K562 (cell line): ENCODE measurements around the gene TSPAN18. TPM values are rescaled to one million over a fixed set of nuclear protein-coding genes. Genes with fewer than 3 reads are reported as not detected.

Experiments used
- ATAC-seq: fragments of 200-7000 bp; cut with Tn5 transposase; 3 replicates; pipeline ENCODE4 v1.9.1; 2020; ENCODE audit warnings: moderate library complexity
- BruUV-seq: library from RNA; stranded (reverse); fragments of 400-500 nt; replicated peaks from 2 replicates; lab custom pipeline; 2021; lab: Mats Ljungman, UMichigan
- CTCF ChIA-PET: fragments of 300-600 bp; formaldehyde crosslinking; extraction: SDS; loops from one replicate; lab custom pipeline; 2021; ENCODE audit warnings: low intra/inter-chr PET ratio; lab: Yijun Ruan, JAX
- POLR2A ChIA-PET: fragments of 300-600, 350-650 bp; sonication (Branson Sonifier 250); formaldehyde crosslinking; extraction: SDS; loops from one replicate; lab custom pipeline; 2021; ENCODE audit warnings: antibody characterized with exemption, inconsistent platforms; lab: Yijun Ruan, JAX
- DNase-seq, 4 experiments: peaks; one replicate each; pipeline versions ENCODE4 v3.0.0 to v3.0.0-alpha.2; 2011 to 2018; ENCODE audit warnings: low spot score in 3 of 4, mixed read lengths in 3 of 4; ENCODE audit errors: extremely low read depth in 1 of 4
- FAIRE-seq: peaks from 2 replicates; lab custom pipeline; 2011; peaks lifted over from hg19 to GRCh38; lab: Jason Lieb, UNC
- H2AFZ ChIP-seq: 2 replicates; pipeline ENCODE4 v1.6.0; 2011; ENCODE audit warnings: low read depth, low read length, control low read depth, inconsistent platforms
- H3K27ac ChIP-seq: fragments of 200-600 bp; 3 replicates; pipeline ENCODE4 v1.8.0; 2011; ENCODE audit warnings: low read depth, mild to moderate bottlenecking, control low read depth, inconsistent platforms, low read length, moderate library complexity, mixed read lengths; ENCODE audit errors: extremely low read depth
- H3K27me3 ChIP-seq, 2 experiments: fragments of 300-600 bp in 1 of 2; 2 replicates in 1 of 2; 3 replicates in 1 of 2; pipeline versions ENCODE4 v1.6.0 to v1.8.0; 2011; ENCODE audit warnings: inconsistent platforms in 2 of 2, low read length in 2 of 2, mild to moderate bottlenecking in 1 of 2, mixed read lengths in 1 of 2, moderate library complexity in 1 of 2; ENCODE audit not compliant: control insufficient read depth in 2 of 2, insufficient read depth in 2 of 2
- H3K36me3 ChIP-seq: fragments of 300-600 bp; 3 replicates; pipeline ENCODE4 v1.8.0; 2011; ENCODE audit warnings: mild to moderate bottlenecking, low read length, inconsistent platforms; ENCODE audit not compliant: control insufficient read depth, insufficient read depth
- H3K4me1 ChIP-seq, 2 experiments: fragments of 200-600 bp in 1 of 2; replicated peaks in 1 of 2; 2 replicates in 1 of 2; 3 replicates in 1 of 2; pipeline versions ENCODE4 v1.5.1 to v1.8.0; 2011; ENCODE audit warnings: inconsistent platforms in 2 of 2, low read length in 2 of 2, mild to moderate bottlenecking in 1 of 2, mixed read lengths in 1 of 2, moderate library complexity in 1 of 2; ENCODE audit not compliant: control insufficient read depth in 2 of 2, insufficient read depth in 2 of 2
- H3K4me2 ChIP-seq: 2 replicates; pipeline ENCODE4 v1.6.1; 2011; ENCODE audit warnings: low read length, control low read depth, inconsistent platforms, mixed read lengths; ENCODE audit not compliant: insufficient read depth
- H3K4me3 ChIP-seq: fragments of 200-600 bp; sonication (generic), shearing (Covaris generic); 2 replicates; pipeline ENCODE4 v1.5.1; 2016; ENCODE audit warnings: control low read depth, inconsistent platforms
- H3K79me2 ChIP-seq: fragments of 200-600 bp; 3 replicates; pipeline ENCODE4 v1.8.0; 2011; ENCODE audit warnings: low read length, inconsistent platforms; ENCODE audit not compliant: control insufficient read depth, insufficient read depth
- H3K9ac ChIP-seq, 2 experiments: 2 replicates each; pipeline versions ENCODE4 v1.6.0 to v1.6.1; 2011; ENCODE audit warnings: low read depth in 2 of 2, low read length in 2 of 2, control low read depth in 1 of 2, inconsistent platforms in 1 of 2, mild to moderate bottlenecking in 1 of 2, mixed read lengths in 1 of 2; ENCODE audit not compliant: insufficient read depth in 1 of 2
- H3K9me1 ChIP-seq: one replicate; pipeline ENCODE4 v1.6.0; 2011; ENCODE audit warnings: inconsistent platforms, mild to moderate bottlenecking, low read length, moderate library complexity; ENCODE audit not compliant: control insufficient read depth, insufficient read depth
- H3K9me3 ChIP-seq: replicated peaks from 2 replicates; pipeline ENCODE4 v1.5.1; 2011; ENCODE audit warnings: low read depth, low read length, inconsistent platforms; ENCODE audit not compliant: control insufficient read depth, insufficient read depth
- H4K20me1 ChIP-seq: replicated peaks from 2 replicates; pipeline ENCODE4 v1.6.1; 2011; ENCODE audit warnings: low read length, inconsistent platforms, mixed read lengths; ENCODE audit not compliant: control insufficient read depth, insufficient read depth
- ARID2 ChIP-seq: fragments of 450-650 bp; IDR thresholded peaks from 2 replicates; pipeline ENCODE4 v1.6.1; 2017; ENCODE audit warnings: antibody characterized with exemption, mild to moderate bottlenecking
- ELF1 ChIP-seq: fragments of 200-800 bp; sonication (Bioruptor generic); IDR thresholded peaks from 2 replicates; pipeline ENCODE4 v1.6.1; 2016; ENCODE audit warnings: missing genetic modification characterization, missing compliant biosample characterization
- ETS2 ChIP-seq: IDR thresholded peaks from 2 replicates; pipeline ENCODE4 v1.6.1; 2016; ENCODE audit warnings: borderline replicate concordance, missing genetic modification characterization, mild to moderate bottlenecking, moderate library complexity, missing compliant biosample characterization; ENCODE audit not compliant: poor library complexity, severe bottlenecking
- KDM1A ChIP-seq, 2 experiments: fragments of 450-650 bp; IDR thresholded peaks; 2 replicates each; pipeline ENCODE4 v1.6.1; 2016; ENCODE audit warnings: mild to moderate bottlenecking in 2 of 2
- KLF16 ChIP-seq: IDR thresholded peaks from 2 replicates; pipeline ENCODE4 v1.6.1; 2016; ENCODE audit warnings: antibody characterized with exemption
- RCOR1 ChIP-seq, 2 experiments: IDR thresholded peaks; 2 replicates each; pipeline ENCODE4 v1.6.1; 2012; ENCODE audit warnings: low read depth in 2 of 2, low read length in 2 of 2, borderline replicate concordance in 1 of 2, improper control_type of control experiment in 1 of 2
- STAG1 ChIP-seq: sonication (generic); formaldehyde crosslinking; IDR thresholded peaks from 2 replicates; pipeline ENCODE4 v1.5.0; 2020; ENCODE audit warnings: missing genetic modification reagents, borderline replicate concordance
- TFAP4 ChIP-seq: sonication (generic); formaldehyde crosslinking; IDR thresholded peaks from 2 replicates; pipeline ENCODE4 v1.8.0; 2022; ENCODE audit warnings: missing genetic modification reagents, mild to moderate bottlenecking, moderate library complexity, borderline replicate concordance
- UBTF ChIP-seq, 2 experiments: IDR thresholded peaks; 2 replicates each; pipeline ENCODE4 v1.6.1; 2012; ENCODE audit warnings: improper control_type of control experiment in 2 of 2, low read depth in 2 of 2, low read length in 2 of 2, borderline replicate concordance in 1 of 2
- ZNF316 ChIP-seq: fragments of 450-650 bp; IDR thresholded peaks from 2 replicates; pipeline ENCODE4 v1.6.1; 2016
- WGBS: fragments of 100-300 bp; shearing (Covaris generic); methylation state at CpG from one replicate; pipeline ENCODE4 v1.1.6; 2016; ENCODE audit warnings: low coverage, mixed read lengths; ENCODE audit not compliant: insufficient coverage; ENCODE audit errors: missing lambda C conversion rate; 5-methylcytosine and 5-hydroxymethylcytosine counted together
- in situ Hi-C: fragments of 300-500 bp; cut with MboI; formaldehyde crosslinking; loops from 4 replicates; pipeline ENCODE4 v1.15.0; 2018; ENCODE audit warnings: inconsistent platforms, mixed read lengths
- intact Hi-C: fragments of 100-400 bp; cut with micrococcal nuclease; formaldehyde crosslinking; loops from 2 replicates; pipeline ENCODE4 v1.14.2; 2022
- polyA plus RNA-seq, 8 experiments: library from polyadenylated mRNA; depleted of rRNA in 4 of 8; stranded (reverse) in 5 of 8; unstranded in 3 of 8; fragments of >200 nt; fragmentation: Nextera tagmentation in 2 of 8; fragmentation: Illumina TruSeq in 1 of 8; extraction: Ambion mirVana in 2 of 8; extraction: Trizol in 1 of 8; gene quantifications; 2 replicates each; pipeline versions ENCODE4 v1.2.1 to v1.2.3, GENCODE V29; 2011 to 2014; ENCODE audit warnings: inconsistent platforms in 1 of 8, missing spikeins in 1 of 8
- total RNA-seq, 7 experiments: library from RNA; depleted of rRNA in 6 of 7; stranded (reverse); fragments of >200 nt in 6 of 7; fragmentation: Illumina TruSeq in 2 of 7; extraction: Trizol in 2 of 7; gene quantifications; 2 replicates each; pipeline versions ENCODE4 v1.2.1 to v1.2.3, GENCODE V29; 2011 to 2021; ENCODE audit warnings: low replicate concordance in 1 of 7

The TSPAN18 gene
- total and polyA plus RNA-seq, 9 of the 15 experiments (the other 6 are each of a cell fraction or from before 2014, with no cell fraction given) = 0.17 to 0.35 (median 0.22) TPM; not detected in 4

DNA sequence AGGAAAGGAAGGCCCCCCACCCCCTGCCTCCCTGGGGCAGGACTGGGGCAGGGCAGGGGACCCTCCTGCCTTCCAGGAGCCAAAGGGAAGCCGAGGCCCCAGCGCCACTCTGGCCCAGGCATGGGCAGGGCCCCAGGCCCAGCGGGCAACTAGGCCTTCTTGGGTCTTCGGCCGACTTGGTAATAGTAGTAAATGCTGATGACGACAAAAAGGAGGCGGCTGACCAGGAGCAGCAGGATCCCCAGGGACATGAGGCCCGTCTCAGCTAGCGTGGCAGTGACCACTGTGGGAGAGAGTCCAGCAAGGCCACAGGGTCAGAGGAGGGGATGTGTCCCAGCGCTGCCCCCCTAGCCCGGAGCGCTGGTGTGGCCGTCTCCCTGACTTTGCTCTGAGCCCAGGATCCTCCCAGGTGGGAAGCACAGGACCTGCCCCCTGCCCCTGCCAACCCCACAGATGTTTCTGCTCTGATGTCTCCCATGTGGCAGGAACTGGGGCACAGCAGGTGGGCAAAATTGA lies 208.0 kb downstream of the TSPAN18 start:
- no peaks in the 10 kb centered on the region; the same call in 1 of the 2 replicates for H4K20me1 ChIP-seq
- H3K9me3 ChIP-seq = no peaks in the 10 kb centered on the region
- in situ Hi-C loops (no loop called here), intact Hi-C loops (loop anchor here (5.0 to 10.0 kb wide), 3 partner anchors 43 to 398 kb away; no protein-coding TSS in a partner anchor)
- peaks cover 0 to 31% of the 10 kb centered on the region in 2 experiments; a peak in 2 of 5 replicates for H3K27me3 ChIP-seq
- no peak overlapping the region for H3K4me3 ChIP-seq
- H3K4me1 ChIP-seq = peaks cover 0 to 8% of the 10 kb centered on the region in 2 experiments; a peak in 1 of 5 replicates
- H3K79me2 ChIP-seq = no peaks in the 10 kb centered on the region
- BruUV-seq = no TSS peak
- ChIA-PET CTCF (interaction anchor here (1.0 to 3.8 kb wide), 2 partner anchors 168 to 171 kb away, joined by 5 to 43 read pairs; no protein-coding TSS in a partner anchor), POLR2A (interaction anchor here (0.8 kb wide), 1 partner anchor 8 kb away, joined by 4 read pairs; no protein-coding TSS in a partner anchor)
- 0% methylated on average over 9 of the region's 13 CpGs for WGBS
- no peaks in the 10 kb centered on the region for H3K9me1 ChIP-seq
- no peaks in the 10 kb centered on the region for H3K36me3 ChIP-seq
- H3K4me2 ChIP-seq = no peak overlapping the region
- TF ChIP-seq ZNF316 (peak; percentile 18; the same call in 1 of the 2 replicates), ELF1 (tag) (no peak)
- DNase-seq (no peak), ATAC-seq (no peak), FAIRE-seq (no peak)
- H3K27ac ChIP-seq = no peak overlapping the region
- H2AFZ ChIP-seq = no peak overlapping the region
- no peak overlapping the region for H3K9ac ChIP-seq

GRCh38 chr11:44936525-44936924 lies 209.8 kb downstream of the TSPAN18 start:
- no peaks in the 10 kb centered on the region for H3K9me3 ChIP-seq
- no peak overlapping the region for H3K4me3 ChIP-seq
- no TSS peak for BruUV-seq
- no peak overlapping the region for H3K27ac ChIP-seq
- peaks cover 0 to 11% of the 10 kb centered on the region in 2 experiments; a peak in 1 of 5 replicates for H3K4me1 ChIP-seq
- ChIA-PET CTCF (interaction anchor here (0.9 to 3.8 kb wide), 5 partner anchors 9 to 315 kb away, joined by 5 to 43 read pairs (median 9); no protein-coding TSS in a partner anchor), POLR2A (interaction anchor here (0.6 to 1.7 kb wide), 7 partner anchors 13 to 243 kb away, joined by 3 to 10 read pairs (median 4); no protein-coding TSS in a partner anchor)
- H3K27me3 ChIP-seq = peaks cover 0 to 23% of the 10 kb centered on the region in 2 experiments; a peak in 2 of 5 replicates
- ATAC-seq (peak; percentile 92), FAIRE-seq (peak; percentile 88), DNase-seq (peak; percentile 75 to 83 (median 82))
- no peaks in the 10 kb centered on the region for H3K36me3 ChIP-seq
- in situ Hi-C loops = no loop called here
- 9% methylated on average over 17 of the region's 20 CpGs for WGBS
- no peaks in the 10 kb centered on the region; the same call in 1 of the 2 replicates for H4K20me1 ChIP-seq
- H3K9ac ChIP-seq = no peak overlapping the region
- no peaks in the 10 kb centered on the region for H3K9me1 ChIP-seq
- H2AFZ ChIP-seq = no peak overlapping the region
- no peaks in the 10 kb centered on the region for H3K79me2 ChIP-seq
- no peak overlapping the region for H3K4me2 ChIP-seq
- intact Hi-C loops = loop anchor here (1.0 to 10.0 kb wide), 4 partner anchors 41 to 396 kb away; no protein-coding TSS in a partner anchor
- TF ChIP-seq TFAP4 = peak; percentile 39; the same call in 1 of the 2 replicates
- peak in 1 of 2 experiments; percentile 79; a peak in 2 of 4 replicates for TF ChIP-seq UBTF (IDR thresholded peaks at IDR 0.05; ENCODE audit: borderline replicate concordance in 1 of 2, low read depth in 2 of 2, low read length in 2 of 2)
- peak in 1 of 2 experiments; percentile 34; a peak in 1 of 4 replicates for TF ChIP-seq RCOR1 (IDR thresholded peaks at IDR 0.05; ENCODE audit: borderline replicate concordance in 1 of 2, low read depth in 2 of 2, low read length in 2 of 2)
- TF ChIP-seq ARID2 = 0 out of 2 replicates have a peak, but pooled peaks have one; percentile 18
- peak; percentile 57; the same call in 1 of the 2 replicates for TF ChIP-seq STAG1 (CRISPR knock-in tag)
- no peak for TF ChIP-seq ETS2 (tag)
- TF ChIP-seq KDM1A (IDR thresholded peaks at IDR 0.05) = no peak
- 0 out of 2 replicates have a peak, but pooled peaks have one; percentile 27 for TF ChIP-seq KLF16
